Measurements from ENCODE around the gene EXOC3L4. TPM values are rescaled to one million over a fixed set of nuclear protein-coding genes. Genes with fewer than 3 reads are reported as not detected.

The EXOC3L4 gene
- total and polyA plus RNA-seq, 9 of the 15 experiments (the other 6 are each of a cell fraction or from before 2014, with no cell fraction given) = 0.10 to 6.7 (median 0.98) TPM; not detected in 1

GRCh38 chr14:103122947-103123633, 28.6 kb downstream of the EXOC3L4 start, which contains the start of gene TNFAIP2 (continued):
- TF ChIP-seq ARID4B (CRISPR knock-in tag; IDR thresholded peaks at IDR 0.05) = 0 out of 2 replicates have a peak, but pooled peaks have one; percentile 1
- no peak for TF ChIP-seq CSDE1 (IDR thresholded peaks at IDR 0.05)
- TF ChIP-seq ZNF766 (CRISPR knock-in tag; conservative IDR thresholded peaks at IDR 0.05) = peak; percentile 68; the same call in 1 of the 2 replicates
- TF ChIP-seq HOMEZ (CRISPR knock-in tag; IDR thresholded peaks at IDR 0.05) = no peak
- no peak for TF ChIP-seq SRSF1 (IDR thresholded peaks at IDR 0.05; ENCODE audit: low read depth, low read length)
- TF ChIP-seq NR2C1 (IDR thresholded peaks at IDR 0.05) = no peak
- TF ChIP-seq NR2C1 (tag; IDR thresholded peaks at IDR 0.05) = no peak
- TF ChIP-seq ZNF780A (CRISPR knock-in tag; IDR thresholded peaks at IDR 0.05) = no peak
- no peak for TF ChIP-seq ARID1B (IDR thresholded peaks at IDR 0.05)
